ENCODE results near the gene KLF5. TPM values are rescaled to one million over a fixed set of nuclear protein-coding genes. Genes with fewer than 3 reads are reported as not detected.

Gene KLF5
- total RNA-seq, 4 donors from 2014 or later, result 233 to 372 (median 276) TPM

- Histone ChIP-seq H3K36me3 (peaks cover 14% of the 10 kb centered on the region), H3K27ac (no peak overlapping the region)
Measured at GRCh38 chr13:73077865-73078264, 19.1 kb downstream of the KLF5 start.

GRCh38 chr13:73079359-73079758 lies 20.6 kb downstream of the KLF5 start:
- no peaks in the 10 kb centered on the region for H3K4me1 ChIP-seq
- peaks cover 14% of the 10 kb centered on the region for H3K36me3 ChIP-seq
- H3K27ac ChIP-seq, result no peak overlapping the region
- no peak overlapping the region for H3K4me3 ChIP-seq
- DNase-seq (ENCODE audit: low spot score in 2 of 2), result no peak
- TF ChIP-seq CTCF (IDR thresholded peaks at IDR 0.05) (no peak), EP300 (IDR thresholded peaks at IDR 0.05) (no peak), POLR2AphosphoS5 (IDR thresholded peaks at IDR 0.05) (no peak), POLR2A (IDR thresholded peaks at IDR 0.05) (no peak)
- 81% methylated on average over 3 of the region's 3 CpGs for WGBS
- H3K9me3 ChIP-seq, result no peaks in the 10 kb centered on the region
- no peaks in the 10 kb centered on the region for H3K27me3 ChIP-seq

More at GRCh38 chr13:73077865-73078264, 19.1 kb downstream of the KLF5 start:
- TF ChIP-seq CTCF (IDR thresholded peaks at IDR 0.05), result no peak
- TF ChIP-seq EP300 (IDR thresholded peaks at IDR 0.05), result no peak
- no peak for TF ChIP-seq POLR2A (IDR thresholded peaks at IDR 0.05)
- no peak for TF ChIP-seq POLR2AphosphoS5 (IDR thresholded peaks at IDR 0.05)
- WGBS, result 74% methylated on average over 9 of the region's 9 CpGs
- DNase-seq (ENCODE audit: low spot score in 2 of 2), result no peak
- no peaks in the 10 kb centered on the region for H3K9me3 ChIP-seq
- H3K4me3 ChIP-seq, result no peak overlapping the region
- no peaks in the 10 kb centered on the region for H3K27me3 ChIP-seq
- peaks cover 3% of the 10 kb centered on the region for H3K4me1 ChIP-seq

- no peak overlapping the region for H3K27ac ChIP-seq
Measured at GRCh38 chr13:73081256-73081915, 22.6 kb downstream of the KLF5 start.

GRCh38 chr13:73082471-73082870 lies 23.7 kb downstream of the KLF5 start:
- peaks cover 3% of the 10 kb centered on the region for H3K36me3 ChIP-seq
- no peak for DNase-seq (ENCODE audit: low spot score in 2 of 2)
- H3K9me3 ChIP-seq, result no peaks in the 10 kb centered on the region
- 60% methylated on average over 5 of the region's 5 CpGs for WGBS
- no peak overlapping the region for H3K4me3 ChIP-seq
- no peaks in the 10 kb centered on the region for H3K4me1 ChIP-seq
- no peak for TF ChIP-seq CTCF (IDR thresholded peaks at IDR 0.05)
- TF ChIP-seq POLR2A (IDR thresholded peaks at IDR 0.05), result no peak
- TF ChIP-seq EP300 (IDR thresholded peaks at IDR 0.05), result no peak
- no peak for TF ChIP-seq POLR2AphosphoS5 (IDR thresholded peaks at IDR 0.05)
- H3K27me3 ChIP-seq, result no peaks in the 10 kb centered on the region
- H3K27ac ChIP-seq, result no peak overlapping the region

More at GRCh38 chr13:73081256-73081915, 22.6 kb downstream of the KLF5 start:
- no peak for TF ChIP-seq CTCF (IDR thresholded peaks at IDR 0.05)
- Histone ChIP-seq H3K27me3 (no peaks in the 10 kb centered on the region), H3K4me1 (no peaks in the 10 kb centered on the region), H3K9me3 (no peaks in the 10 kb centered on the region), H3K4me3 (no peak overlapping the region), H3K36me3 (peaks cover 6% of the 10 kb centered on the region)
- no peak for DNase-seq (ENCODE audit: low spot score in 2 of 2)
- 84% methylated on average over 3 of the region's 4 CpGs for WGBS

- no peaks in the 10 kb centered on the region for H3K36me3 ChIP-seq
- H3K27me3 ChIP-seq, result no peaks in the 10 kb centered on the region
- TF ChIP-seq EP300 (IDR thresholded peaks at IDR 0.05) (no peak), POLR2AphosphoS5 (IDR thresholded peaks at IDR 0.05) (no peak), CTCF (IDR thresholded peaks at IDR 0.05) (no peak), POLR2A (IDR thresholded peaks at IDR 0.05) (no peak)
- H3K4me1 ChIP-seq, result no peaks in the 10 kb centered on the region
- no peak overlapping the region for H3K27ac ChIP-seq
- 60% methylated on average over 4 of the region's 4 CpGs for WGBS
- no peaks in the 10 kb centered on the region for H3K9me3 ChIP-seq
- H3K4me3 ChIP-seq, result no peak overlapping the region
- no peak for DNase-seq (ENCODE audit: low spot score in 2 of 2)
Measured at GRCh38 chr13:73082895-73083294, 24.1 kb downstream of the KLF5 start.

All from suprapubic skin (tissue), 4 donors.